NK-92 treated with Interleukin-12 subunit alpha and Interleukin-12 subunit beta, amount 100 ng/mL, for 24 hours (cell line): ENCODE measurements around the gene NFX1.

Experiments used
- DNase-seq: peaks from one replicate; lab custom pipeline; 2025; lab: John Stamatoyannopoulos, UW

Gene NFX1

GRCh38 chr9:33267151-33267767 is 23.1 kb upstream of the NFX1 start:
- no peak for DNase-seq

- DNase-seq: no peak
Measured at GRCh38 chr9:33270146-33270545, 20.2 kb upstream of the NFX1 start.

- no peak for DNase-seq
Measured at GRCh38 chr9:33272061-33272460, 18.3 kb upstream of the NFX1 start.

DNA sequence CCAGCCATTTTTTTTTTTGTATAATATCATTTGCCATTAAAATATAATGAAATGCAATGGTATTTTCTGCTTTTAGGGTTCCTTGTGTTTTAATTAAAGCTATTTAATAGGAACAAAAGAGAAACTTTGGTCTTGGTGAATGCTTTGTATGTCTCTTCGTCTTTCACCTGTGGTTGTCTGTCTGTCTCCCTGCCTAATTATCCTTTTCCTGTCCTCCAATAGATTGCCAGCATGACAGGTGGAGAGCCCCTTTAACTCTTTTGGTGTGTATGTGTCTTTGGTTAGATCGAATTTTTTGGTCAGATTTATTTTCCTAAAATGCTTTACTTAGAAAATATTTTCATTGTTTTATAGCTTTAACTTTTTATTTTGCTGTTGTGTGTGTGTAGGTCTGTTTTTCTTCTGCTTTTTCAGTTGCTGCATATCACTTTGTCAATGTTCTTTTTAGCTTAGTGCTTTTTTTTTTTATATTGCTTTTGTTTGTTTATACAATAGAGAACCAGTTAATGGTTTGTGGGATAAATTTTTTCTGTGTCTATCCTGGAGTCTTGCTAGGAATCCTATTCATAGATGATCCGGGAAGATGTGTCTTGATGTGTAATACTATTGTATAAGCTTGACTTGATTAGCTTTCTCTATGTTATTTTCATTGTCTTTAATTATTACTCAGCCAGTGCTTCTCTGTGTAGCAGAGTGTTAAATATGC is 16.9 kb upstream of the NFX1 start:
- DNase-seq: no peak

DNA sequence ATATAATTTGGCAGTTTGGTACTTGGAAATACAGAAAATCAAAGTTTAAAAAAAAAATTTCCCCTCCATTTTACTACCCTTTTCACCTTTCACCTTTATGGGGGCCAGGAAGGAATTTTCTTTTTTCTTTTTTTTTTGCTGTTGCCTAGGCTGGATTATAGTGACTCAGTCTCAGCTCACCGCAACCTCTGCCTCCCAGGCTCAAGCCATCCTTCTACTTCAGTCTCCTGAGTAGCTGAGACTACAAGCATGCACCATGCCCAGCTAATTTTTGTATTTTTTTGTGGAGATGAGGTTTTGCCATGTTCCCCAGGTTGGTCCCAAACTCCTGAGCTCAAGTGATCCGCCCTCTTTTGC is 16.4 kb upstream of the NFX1 start:
- DNase-seq: no peak

DNA sequence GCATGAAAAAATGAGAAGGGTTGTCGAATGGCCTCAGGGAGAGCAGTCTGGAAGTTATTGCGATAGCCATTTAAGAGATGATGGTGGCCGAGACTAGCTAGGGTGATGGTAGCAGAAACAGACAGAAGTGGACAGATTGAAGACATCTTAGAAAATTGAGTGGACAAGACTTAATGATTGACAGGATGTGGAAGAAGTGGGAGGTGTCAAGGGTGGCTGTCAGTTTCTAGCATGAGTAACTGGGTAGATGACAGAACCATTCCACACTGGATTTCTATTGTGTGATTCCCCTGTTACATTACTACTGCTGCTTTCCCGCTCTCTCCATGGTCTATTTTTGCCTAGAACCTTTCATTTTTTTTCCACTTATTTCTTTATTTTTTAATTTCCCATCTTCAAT is 12.8 kb upstream of the NFX1 start:
- DNase-seq: no peak

DNA sequence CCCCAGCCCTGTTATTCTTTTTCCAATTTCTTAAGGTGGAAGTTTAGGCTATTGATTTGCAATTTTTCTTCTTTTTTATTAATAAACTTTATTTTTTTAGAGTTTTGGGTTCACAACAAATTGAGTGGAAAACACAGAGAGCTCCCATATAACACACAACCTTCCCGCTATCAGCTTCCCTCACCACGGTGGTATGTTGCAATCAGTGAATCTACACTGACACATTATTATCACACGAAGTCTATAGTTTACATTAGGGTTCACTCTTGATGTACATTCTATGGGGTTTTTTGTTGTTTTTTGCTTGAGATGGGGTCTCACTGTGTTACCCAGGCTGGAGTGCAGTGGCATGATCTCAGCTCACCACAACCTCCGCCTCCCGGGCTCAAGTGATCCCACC is 4.8 kb upstream of the NFX1 start:
- DNase-seq: no peak

GRCh38 chr9:33287087-33287490 is 3.2 kb upstream of the NFX1 start:
- DNase-seq: no peak

DNA sequence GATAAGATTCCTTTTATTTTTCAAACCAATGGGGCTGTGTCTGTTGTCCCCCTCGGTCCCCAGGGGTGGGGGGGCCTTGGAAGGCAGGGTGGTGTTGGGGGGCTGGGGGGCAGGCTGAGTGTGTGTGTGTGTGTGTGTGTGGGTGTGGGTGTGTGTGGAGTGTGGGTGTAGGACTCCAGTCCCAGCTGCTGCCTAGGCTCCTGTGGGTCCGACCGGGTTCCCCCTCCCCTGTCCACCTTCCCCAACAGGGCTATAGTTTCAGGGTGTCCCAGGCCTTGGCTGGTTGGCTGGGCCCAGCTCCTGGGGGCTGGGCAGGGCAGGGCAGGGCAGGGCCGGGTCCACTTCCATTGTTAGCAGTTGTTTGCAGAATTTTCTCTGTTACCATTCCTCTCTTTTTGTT is 2.1 kb upstream of the NFX1 start:
- no peak for DNase-seq

DNA sequence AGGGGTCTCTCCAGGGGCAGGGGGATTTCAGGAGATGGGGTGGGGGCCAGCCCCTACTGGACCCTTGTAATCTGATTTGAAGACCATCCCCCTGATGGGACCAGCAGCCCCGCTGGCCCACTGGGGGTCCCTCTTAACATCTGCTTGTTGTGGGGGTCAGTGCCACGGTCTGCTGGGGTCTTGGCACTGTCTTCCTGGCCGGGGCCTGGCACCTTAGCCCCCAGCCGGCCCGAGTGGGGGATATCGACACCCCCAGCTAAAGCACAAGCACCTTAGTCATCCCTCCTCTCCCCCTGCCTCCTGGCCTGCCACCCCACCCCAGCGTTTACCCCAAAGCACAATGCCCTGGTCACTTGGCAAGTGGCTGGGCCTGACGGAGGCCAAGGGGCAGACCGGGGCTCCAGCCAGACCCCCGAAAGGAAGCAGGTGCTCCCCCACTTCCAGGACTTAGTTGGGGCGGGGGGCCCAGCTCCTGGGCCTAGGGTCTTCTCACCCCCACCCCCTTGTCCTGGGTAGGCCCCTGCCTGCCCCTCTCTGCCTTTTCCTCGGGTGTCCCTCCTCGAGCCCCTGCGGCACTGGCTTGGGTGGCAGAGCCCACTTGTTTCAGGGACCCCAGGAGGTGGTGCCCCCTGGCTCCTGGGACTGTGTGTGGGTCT is 1.4 kb upstream of the NFX1 start:
- no peak for DNase-seq

- DNase-seq: no peak
Measured at GRCh38 chr9:33289496-33289895, 820 bp upstream of the NFX1 start.

DNA sequence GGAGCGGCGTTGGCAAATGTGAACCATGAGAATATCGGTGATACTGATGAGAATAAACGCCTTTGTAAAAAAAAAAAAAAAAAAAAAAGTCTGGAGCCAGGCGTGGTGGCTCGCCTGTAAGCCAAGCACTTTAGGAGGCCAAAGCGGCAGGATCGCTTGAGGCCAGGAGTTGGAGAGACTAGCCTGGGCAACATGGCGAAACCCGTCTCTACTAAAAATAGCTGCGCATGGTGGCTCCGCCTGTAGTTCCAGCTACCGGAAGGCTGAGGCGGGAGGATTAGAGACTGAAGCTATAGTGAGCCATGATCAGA is 425 bp upstream of the NFX1 start:
- no peak for DNase-seq

DNA sequence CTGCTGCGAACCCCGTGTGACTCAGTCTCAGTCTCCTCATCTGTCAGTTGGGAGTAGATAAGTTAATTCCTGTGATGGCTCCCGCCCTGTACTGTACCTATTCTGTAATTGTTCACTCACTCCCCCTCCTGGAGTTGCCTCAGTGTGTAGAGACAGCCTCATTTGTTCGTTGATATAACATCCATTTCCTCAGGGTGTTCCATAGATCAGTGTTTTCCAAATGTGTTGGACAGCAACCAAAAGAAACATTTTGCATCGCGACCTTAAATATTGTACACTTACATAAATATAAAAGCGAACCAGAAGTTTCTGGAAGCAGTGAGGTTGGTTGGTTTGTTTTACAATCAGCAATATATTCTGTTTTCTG is 698 bp downstream of the NFX1 start:
- DNase-seq: no peak

GRCh38 chr9:33291901-33292300 is 1.6 kb downstream of the NFX1 start:
- no peak for DNase-seq

DNA sequence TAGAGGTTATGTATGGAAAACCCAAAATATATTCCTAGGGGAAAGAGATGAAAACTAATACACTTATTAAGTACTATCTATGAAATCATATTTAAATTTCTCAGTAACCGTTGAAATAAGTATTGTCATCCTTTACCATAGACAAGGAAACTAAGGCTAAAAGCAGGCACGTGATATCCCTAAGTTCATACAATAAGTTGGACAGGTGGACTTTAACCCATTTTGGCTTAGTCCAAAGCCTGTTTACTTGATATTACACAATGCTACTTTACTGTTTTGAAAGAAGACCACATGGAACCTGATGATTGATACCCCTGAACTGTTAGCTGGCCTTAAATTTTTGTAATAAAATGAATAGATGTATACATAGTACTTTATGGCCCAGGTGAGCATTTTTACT is 3.5 kb downstream of the NFX1 start:
- no peak for DNase-seq

DNA sequence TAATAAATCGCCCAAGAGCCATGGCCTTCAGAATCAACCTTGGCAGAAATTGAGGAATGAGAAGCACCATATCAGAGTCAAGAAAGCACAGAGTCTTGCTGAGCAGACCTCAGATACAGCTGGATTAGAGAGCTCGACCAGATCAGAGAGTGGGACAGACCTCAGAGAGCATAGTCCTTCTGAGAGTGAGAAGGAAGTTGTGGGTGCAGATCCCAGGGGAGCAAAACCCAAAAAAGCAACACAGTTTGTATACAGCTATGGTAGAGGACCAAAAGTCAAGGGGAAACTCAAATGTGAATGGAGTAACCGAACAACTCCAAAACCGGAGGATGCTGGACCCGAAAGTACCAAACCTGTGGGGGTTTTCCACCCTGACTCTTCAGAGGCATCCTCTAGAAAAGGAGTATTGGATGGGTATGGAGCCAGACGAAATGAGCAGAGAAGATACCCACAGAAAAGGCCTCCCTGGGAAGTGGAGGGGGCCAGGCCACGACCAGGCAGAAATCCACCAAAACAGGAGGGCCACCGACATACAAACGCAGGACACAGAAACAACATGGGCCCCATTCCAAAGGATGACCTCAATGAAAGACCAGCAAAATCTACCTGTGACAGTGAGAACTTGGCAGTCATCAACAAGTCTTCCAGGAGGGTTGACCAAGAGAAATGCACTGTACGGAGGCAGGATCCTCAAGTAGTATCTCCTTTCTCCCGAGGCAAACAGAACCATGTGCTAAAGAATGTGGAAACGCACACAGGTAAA is 4.5 kb downstream of the NFX1 start:
- DNase-seq: no peak

- DNase-seq: no peak
Measured at GRCh38 chr9:33295571-33295970, 5.3 kb downstream of the NFX1 start.

DNA sequence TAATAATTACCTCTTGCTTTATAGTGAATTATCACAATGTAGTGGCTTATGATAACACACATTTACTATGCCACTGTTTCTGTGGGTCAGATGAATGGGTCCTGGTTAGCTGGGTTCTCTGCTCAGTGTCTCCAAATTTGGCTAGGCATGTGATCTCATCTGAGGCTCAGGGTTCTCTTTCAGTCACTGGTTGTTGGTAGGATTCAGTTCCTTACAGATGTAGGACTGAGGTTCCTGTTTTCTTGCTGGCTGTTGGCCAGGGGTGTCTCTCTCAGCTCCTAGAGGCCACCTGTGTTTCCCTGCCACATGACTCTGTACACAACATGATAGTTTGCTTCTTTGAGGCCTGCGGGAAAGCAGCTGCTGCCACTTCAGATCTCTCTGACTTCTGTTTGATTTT is 7.1 kb downstream of the NFX1 start:
- no peak for DNase-seq

DNA sequence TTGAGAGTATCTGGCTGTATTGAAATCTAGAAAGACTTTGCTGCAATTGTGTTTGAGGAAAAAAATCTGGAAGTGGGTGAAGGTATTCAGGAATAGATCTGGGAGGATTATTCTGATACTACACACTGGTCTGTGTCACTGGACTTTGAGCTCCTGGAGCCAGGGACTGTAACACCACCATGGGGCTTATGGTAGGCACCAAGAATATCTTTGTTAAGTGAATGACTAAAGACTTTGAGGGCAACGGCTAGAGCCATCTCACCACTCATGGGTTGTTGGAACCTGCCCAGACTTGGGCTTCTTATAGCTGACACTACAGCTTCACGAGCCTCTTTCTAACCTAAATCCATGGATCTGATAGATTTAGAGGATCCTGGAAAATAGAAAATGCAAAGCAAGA is 10.2 kb downstream of the NFX1 start:
- no peak for DNase-seq

DNA sequence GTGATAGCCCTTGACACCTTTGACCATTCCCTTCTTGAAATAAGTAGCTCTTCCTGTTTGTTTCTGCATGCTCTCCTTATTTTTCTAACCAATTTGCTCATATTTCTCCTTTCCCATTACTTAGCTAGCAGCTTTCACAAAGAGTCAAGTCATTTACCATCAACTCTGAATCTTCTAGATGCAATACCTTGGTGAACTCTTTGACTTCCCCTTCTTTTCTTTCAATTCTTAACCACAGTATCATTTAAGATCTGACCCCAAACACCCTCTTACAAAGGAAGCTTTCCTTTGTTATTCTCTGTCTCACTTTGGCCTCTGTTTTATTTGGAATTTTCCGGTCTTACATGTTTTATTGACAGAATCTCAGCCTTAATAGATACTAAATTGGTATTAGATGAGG is 14.0 kb downstream of the NFX1 start:
- no peak for DNase-seq

GRCh38 chr9:33306037-33306436 is 15.7 kb downstream of the NFX1 start:
- DNase-seq: no peak

DNA sequence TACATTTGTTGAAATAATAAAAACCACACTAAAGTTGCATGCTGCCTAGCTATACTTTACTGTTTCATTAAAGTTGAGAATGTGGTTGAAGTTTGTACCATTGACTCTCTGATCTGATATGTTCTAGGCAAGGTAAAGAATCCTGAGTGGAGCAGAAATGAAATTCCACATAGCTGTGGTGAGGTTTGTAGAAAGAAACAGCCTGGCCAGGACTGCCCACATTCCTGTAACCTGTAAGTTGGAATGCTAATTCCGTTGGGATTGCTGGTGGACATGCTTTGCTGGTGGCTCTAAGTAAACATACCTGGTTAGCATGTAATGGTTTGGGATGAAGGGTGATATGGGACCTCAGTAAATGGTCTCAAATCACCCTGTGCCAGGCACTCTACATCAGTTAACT is 16.8 kb downstream of the NFX1 start:
- no peak for DNase-seq

DNA sequence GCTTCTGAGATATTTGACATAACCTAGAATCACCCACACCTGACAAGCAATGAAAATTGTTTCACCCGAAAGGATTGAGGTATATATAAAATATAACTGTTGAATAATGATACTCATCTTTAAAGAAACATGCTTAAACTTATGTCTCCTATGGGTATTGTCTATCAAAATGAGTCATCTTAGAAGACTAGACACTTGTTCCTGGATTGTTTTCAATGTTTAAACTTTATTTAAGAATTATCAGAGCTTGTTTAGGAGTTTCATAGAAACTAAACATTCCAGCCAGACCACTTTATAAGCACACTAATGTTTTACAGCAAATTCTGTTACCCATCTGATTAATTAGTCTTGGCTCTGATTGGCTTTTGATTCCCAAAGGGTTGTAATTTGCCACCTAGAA is 19.6 kb downstream of the NFX1 start:
- no peak for DNase-seq
